Stimulated activated CD4-positive, alpha-beta T cell treated with anti-CD3 and anti-CD28 coated beads, TNF-alpha, amount 100 ng/mL, for 4 hours (primary cell): Measurements from ENCODE around the gene TLCD3B.
"Not testable (repeated sequence)": the region's sequence is repeated elsewhere in the genome, so short reads cannot be mapped to it uniquely, and the experiment has no call there.

Experiments used
- DNase-seq, 3 experiments: peaks; one replicate each; pipeline ENCODE4 v3.0.0-alpha.2; 2020; ENCODE audit warnings: low read depth in 3 of 3

The TLCD3B gene

GRCh38 chr16:30060836-30061554, 29.9 kb upstream of the TLCD3B start:
- DNase-seq: no peak

GRCh38 chr16:30060346-30060745, 29.3 kb upstream of the TLCD3B start:
- DNase-seq: no peak

DNA sequence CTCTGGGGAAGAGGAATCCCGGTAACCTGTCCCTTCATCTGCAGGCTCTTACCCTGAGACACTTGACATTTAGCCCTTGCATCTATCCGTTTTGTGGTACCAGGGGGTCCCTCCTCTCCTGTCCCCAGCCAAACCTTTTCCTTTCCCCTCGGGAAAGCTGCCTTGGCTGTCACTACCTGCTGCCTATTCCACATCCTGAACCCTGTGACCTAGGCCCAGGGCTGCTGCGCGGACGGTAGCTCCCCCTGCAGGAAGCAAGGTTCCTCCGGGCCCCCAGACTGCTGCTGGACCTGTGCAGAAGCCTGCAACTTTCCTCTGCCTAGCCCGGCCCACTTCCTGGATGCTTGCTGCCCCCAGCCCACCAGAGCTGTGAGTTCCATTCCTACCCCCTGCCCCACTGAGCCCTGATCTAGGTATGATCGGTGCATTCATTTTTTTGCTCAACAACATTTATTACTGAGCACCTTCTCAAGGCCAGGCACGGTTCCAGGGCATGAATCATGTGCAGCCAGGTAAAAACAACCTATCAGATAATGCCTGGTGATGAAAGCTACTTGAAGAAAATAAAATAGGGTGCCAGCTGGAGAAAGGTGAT, 24.0 kb upstream of the TLCD3B start:
- DNase-seq: no peak

DNA sequence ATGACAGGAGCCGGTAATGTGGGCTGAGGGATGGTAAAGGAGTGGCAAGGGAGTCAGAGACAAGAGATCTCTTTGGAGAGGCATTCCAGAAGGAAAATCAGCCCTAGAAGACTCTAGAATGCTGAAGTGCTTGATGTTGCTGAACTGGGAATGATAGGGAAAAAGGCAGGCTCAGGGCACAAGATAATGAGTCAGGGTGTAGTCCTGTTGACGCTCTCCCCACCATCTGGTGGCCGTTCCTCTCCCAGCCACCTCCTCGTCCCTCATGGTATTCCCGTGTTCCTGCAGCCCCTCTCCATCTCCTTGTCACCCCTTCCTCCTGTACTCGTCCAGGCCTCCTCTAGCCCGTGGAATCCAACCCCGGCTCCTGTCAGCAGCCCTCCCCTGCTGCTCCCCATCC, 23.4 kb upstream of the TLCD3B start:
- DNase-seq: no peak

GRCh38 chr16:30053376-30054015, 22.4 kb upstream of the TLCD3B start:
- no peak for DNase-seq

DNA sequence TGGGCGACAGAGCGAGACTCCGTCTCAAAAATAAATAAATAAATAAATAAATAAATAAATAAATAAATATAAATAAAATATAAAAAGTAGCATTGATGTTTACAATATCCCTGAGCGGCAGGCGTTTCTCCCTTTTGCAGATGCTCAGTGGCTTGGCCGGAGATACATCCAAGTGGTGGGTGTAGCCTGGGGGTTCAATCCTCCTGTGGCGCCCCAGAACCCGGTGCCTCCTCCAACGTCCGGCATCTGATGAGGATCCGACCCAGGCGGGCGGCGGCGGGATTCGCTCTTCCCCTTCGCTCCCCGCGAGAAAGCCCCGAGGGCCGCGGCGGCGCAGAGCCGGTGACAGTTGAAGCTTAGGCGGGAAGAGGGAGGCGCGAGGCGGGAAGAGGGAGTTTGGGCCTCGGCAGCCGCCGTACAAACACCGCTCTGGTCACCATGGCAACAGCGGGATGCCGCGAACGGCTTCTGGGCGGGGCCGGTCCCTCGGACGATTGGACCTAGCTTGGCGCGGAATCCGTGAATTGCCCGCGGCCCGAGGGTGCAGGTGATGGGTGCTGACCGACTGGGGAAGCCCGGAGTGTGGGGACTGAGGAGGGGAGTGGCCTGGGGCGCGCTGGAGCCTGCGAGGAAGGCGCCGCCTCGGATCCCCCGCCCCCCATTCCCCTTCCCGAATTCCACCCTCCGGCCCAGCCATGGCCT, 21.8 kb upstream of the TLCD3B start:
- DNase-seq: peak; percentile 78 to 83 (median 79)

- no peak for DNase-seq
Measured at GRCh38 chr16:30051518-30051917, 20.4 kb upstream of the TLCD3B start.

DNA sequence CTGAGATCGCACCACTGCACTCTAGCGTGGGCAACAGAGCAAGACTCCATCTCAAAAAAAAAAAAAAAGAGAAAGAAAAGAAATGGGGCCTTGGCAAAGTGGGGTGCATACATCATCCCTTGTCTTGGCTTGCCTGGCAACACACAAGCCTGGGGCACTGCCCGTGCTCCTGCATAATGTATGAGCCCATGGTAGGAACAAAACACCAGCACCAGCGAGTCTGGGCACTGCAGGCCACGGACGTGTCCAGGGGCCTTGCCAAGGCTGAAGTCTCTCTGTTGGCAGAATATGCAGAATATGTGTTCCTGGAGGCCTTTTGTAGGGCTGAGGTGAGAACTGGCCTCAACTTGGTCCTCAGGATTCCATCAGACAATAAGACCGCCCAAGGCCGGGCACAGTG, 18.8 kb upstream of the TLCD3B start:
- no peak for DNase-seq

- DNase-seq: no peak
Measured at GRCh38 chr16:30046588-30046987, 15.5 kb upstream of the TLCD3B start.

DNA sequence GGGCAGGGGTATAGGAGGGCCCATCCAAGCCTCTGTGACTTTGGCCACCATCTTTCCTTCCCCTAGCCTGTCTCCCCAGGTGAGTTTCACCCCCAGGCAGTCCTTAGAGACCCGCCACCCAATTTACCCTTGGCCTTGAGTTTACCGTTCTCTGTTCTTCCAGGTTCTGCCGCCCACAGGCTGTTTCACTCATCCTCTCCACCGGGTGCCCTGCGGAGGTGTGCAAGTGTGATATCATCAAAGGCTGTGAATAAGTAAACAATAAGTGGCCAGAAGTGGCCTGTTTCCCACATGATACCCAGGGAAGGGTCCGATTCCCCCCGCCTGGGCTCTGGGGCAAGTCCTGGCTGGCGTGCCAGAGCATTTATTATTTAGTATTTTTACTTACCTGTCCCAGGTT, 15.1 kb upstream of the TLCD3B start:
- no peak for DNase-seq

DNA sequence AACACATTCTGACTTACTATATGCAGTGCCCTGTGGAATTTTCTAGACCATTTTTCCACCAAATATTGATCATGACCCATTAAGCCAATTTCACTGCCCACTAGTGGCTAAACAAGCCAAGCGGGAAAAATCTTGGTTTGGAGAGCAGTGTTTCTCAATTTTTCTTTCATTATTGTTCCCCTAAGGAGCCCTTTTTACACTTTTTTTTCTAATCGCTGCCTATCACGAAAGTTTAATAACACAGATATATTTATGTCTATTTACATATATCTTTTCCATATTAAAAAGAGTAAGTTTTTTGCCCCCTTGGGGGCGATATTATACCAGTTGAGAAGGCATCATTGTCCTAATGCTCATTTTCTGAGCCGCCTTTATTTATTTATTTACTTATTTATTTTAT, 10.8 kb upstream of the TLCD3B start:
- DNase-seq: no peak

GRCh38 chr16:30040690-30041089, 9.6 kb upstream of the TLCD3B start:
- not testable (repeated sequence) for DNase-seq

DNA sequence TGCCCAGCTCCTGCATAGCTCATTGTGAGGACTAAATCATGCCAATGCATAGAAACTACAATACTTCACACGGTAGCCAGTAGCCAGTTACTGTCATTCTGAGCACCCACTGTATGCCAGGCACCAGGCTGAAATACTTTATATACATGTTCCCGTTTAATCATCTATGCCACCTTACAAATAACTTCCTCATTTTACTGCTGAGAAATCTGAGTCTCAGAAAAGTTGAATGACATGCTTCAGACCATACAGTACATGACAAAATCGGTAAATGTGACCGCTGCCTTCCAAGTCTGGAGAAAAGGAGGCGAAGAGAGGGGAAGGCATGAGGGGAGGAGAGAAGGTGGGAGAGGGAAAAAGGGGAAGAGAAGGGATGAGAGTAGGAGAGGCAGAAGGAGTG, 9.2 kb upstream of the TLCD3B start:
- DNase-seq: no peak

- no peak for DNase-seq
Measured at GRCh38 chr16:30033270-30033669, 2.2 kb upstream of the TLCD3B start.

DNA sequence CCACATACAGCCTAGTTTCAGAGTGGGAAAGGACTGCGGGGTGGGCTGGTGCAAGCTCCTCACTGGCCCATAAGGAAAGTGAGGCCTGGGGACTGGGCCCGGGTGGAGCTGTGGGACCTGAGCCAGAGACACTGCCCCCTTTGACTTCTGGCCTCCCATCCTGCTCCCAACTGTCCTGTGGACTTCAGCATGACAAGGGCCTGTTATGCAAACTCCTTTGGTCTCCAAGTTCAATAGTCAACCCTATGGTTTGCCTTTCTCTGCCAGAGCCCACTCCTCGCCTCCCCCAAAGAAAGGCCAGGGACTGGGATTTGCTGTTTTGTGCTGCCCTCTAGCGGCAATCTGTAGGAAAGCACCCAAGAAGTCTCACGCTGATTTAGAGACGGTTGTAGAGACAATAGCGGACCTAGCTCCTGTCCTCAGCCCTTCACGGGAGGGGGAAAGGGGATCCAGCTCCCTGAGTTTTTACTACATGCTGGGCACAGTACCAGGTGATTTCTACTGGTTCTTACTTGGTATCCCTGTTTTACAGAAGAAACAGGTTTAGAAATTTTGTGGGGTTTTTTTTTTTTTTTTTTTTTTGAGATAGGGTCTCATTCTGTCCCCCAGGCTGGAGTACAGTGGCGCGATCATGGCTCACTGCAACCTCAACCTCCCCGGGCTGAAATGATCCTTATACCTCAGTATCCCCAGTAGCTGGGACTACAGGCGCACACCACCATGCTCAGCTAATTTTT, 1.2 kb upstream of the TLCD3B start:
- peak in 2 of 3 experiments; percentile 26 to 38 for DNase-seq

DNA sequence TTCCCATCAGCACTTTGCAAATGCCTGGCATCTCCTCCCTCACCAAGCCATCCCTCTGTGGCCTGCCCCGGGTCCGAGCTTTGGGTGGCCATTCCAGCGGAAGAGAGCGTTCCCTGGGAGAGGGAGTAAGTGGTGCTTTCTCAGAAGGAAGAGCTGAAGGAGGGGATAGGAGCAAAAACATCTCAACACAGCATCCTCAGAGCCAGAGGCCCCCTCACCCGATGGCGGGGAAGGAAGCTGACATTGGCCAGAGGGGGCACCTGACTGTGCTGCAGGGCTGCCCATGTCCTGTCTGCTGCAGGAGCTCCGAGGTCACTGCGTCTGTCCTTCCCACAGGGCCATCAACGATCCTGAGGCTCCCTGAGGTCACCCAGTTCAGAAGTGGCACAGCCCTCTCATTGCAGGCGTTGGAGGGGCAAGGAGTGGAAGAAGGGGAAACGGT, 427 bp upstream of the TLCD3B start:
- DNase-seq: no peak

DNA sequence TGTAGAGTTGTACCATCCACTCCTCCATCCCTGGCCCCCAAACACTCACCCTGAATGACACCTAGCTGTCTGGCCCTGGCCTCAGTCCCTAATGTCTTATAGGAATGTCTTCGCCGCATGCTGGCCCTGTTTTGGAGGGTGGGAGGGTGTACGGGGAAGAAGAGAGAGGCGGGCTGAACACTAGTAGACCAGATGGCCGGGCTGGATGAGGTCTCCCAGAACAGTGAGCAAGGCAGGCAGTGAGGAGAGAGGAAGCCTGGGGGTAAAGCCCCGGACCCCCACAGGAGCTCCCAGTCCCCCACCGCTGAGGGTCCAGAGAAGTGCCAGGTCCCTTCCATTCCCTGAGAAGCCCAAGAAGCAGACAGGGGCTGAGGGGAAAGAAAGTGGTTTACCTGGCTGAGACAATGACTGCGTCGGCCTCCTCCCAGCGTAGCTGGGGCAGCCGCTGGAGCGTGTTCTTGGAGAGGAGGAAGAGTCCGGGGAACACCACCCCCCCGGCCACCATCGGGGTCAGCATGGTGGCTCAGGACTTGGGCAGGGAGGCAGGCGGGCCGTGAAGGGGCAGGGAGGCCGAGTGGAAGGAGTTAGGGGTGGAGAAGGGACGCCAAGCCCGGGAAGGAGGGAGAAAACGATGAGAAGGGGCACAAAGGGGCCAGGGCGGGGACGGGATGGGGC, 923 bp downstream of the TLCD3B start:
- no peak for DNase-seq

GRCh38 chr16:30028438-30029076, 2.5 kb downstream of the TLCD3B start:
- DNase-seq: no peak

GRCh38 chr16:30027588-30028437, 3.3 kb downstream of the TLCD3B start:
- no peak for DNase-seq

DNA sequence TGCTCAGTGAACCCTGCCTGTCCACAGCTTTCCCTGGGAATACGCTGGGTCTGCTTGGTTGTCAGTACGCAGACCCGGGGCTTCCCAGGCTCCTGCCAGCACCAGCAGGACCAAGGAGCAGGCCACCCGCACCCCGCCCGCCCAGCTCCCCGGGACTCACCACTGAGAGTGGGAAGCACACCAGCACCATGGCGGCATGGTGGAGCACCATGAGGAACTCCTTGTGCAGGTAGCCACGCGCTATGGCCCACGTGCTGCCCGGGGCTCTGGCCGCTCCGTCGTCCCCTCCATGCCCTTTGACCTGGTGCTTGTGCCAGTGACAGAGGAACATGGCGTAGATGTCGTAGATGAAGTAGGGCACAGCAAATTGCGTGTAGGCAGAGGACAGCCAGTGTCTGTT, 4.6 kb downstream of the TLCD3B start:
- no peak for DNase-seq
